SH-SY5Y (cell line): ENCODE data around the gene MSH5.

Experiments
- GATA2 ChIP-seq: IDR thresholded peaks from 2 replicates; pipeline ENCODE4 v1.6.1; 2011; ENCODE audit warnings: mild to moderate bottlenecking, low read depth, low read length
- GATA3 ChIP-seq: IDR thresholded peaks from 2 replicates; pipeline ENCODE4 v1.6.1; 2011; ENCODE audit warnings: low read depth, mild to moderate bottlenecking, low read length, moderate library complexity

DNA sequence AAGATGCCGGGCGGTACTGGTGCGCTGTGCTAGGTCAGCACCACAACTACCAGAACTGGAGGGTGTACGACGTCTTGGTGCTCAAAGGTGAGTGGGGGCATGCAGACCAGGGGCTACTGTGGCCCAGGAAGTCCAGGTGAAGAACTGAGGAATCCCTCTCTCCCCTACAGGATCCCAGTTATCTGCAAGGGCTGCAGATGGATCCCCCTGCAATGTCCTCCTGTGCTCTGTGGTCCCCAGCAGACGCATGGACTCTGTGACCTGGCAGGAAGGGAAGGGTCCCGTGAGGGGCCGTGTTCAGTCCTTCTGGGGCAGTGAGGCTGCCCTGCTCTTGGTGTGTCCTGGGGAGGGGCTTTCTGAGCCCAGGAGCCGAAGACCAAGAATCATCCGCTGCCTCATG, 32.1 kb upstream of the MSH5 start:
- TF ChIP-seq GATA2 (no peak), GATA3 (no peak)
